Activated gamma-delta T cell (primary cell): ENCODE measurements around the gene VTI1A.

Experiments used
- DNase-seq: peaks from one replicate; lab custom pipeline; 2025; lab: John Stamatoyannopoulos, UW

The VTI1A gene

DNA sequence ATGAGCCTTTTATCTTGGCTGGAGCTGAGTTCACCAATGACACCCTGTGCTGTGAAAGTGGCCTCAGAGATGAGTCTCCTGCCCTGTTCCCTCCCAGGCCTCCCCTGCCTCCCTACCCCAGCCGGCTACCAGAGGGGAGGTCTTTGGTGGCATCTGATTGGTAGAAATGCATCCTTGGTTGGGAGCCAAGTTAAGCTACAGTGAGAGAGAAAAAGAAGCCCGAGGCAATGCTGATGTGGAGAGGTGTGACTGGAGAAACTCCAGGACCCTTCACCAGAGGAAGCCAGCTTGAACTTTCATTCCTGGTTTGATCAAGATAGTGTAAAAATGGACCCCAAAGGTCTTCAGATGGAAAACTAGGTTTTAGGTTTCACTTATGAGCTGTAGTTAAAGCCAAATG, 311.9 kb downstream of the VTI1A start:
- no peak for DNase-seq

DNA sequence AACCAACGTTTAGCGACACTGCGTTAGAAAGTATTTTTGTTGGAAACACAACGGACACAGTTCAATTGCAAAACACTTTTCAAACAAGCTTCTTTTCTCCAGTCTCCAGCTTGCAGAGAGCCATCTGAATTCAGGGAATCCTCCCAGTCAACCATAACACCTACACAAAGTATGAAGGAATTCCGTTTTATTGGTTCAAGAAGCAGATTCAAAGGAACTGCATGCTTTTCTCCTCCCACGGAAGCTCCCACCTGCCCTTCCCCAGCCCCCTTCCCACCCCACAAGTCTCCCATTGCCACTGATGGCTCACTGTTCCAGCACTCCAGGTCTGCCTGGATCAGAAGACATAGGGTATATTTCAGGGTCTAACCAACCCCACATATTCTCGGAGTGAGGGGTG, 312.5 kb downstream of the VTI1A start:
- no peak for DNase-seq

DNA sequence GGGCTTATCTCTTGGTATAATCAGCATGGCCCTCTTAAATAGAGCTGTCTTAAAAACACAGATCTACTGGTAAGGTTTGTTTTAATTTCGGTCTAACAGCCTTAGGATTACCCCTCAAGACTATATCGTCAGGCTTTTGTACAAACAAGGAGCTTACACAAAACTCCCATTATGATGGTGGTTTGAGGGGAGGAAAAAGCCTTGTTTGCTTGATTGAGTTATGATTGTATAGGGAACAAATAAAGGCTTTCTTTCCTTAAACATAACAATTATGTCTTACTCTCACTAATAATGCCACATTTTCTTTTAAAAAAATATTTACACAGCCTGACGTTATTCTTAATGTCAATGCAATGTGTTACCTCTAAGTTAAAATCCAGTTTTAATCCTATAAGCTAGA, 314.2 kb downstream of the VTI1A start:
- DNase-seq: no peak

DNA sequence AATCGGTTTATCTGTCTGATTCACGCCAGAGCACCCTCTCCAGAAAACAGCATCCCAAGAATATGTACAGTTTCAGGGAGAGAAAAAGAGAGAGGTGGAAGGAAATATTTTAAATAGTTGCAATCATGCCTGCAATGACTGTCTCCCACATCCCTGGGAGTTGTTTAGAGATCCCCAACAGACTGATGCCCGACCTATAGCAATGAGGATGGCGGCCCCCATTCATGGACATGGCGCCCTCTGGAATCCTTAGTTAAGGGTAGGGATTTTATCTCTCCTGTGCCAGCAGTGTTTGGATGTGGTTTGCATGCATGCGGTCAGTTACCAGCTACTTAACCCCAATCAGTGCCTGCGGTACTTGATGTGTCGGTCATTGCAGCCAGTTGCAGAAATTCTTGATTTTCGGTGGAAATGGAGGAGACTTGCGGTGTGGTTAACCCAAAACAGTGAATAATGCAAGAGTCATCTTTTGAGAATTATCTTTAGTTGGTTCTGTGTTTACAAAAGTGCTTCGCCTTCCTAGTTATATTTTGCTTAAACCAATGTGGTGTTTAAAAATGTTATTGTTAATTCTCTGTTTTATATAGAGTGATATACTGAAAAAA, 317.0 kb downstream of the VTI1A start:
- no peak for DNase-seq

DNA sequence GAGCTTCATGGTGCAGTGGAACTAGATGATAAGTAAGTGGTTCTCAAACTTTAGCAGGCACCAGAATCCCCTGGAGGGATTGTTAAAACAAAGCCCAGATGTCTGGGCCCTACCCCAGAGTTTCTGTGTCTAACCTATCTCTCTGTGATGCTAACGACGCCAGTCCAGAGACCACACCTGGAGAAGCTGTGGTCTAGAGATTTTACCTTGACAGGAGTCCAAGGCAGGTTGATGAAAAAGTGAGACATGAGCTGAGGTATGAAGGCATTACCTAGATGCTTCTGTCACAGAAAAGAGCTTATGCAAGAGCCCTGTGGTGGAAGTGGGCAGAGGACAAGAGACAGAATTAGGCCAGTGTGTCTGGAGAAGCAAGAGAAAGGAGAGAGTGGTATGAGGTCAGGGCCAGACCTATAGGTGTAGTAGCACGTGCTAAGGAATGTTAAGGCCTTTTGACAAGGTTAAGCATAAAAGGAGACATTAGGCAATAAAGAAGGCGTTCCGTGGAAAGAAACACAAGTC, 318.8 kb downstream of the VTI1A start:
- no peak for DNase-seq

DNA sequence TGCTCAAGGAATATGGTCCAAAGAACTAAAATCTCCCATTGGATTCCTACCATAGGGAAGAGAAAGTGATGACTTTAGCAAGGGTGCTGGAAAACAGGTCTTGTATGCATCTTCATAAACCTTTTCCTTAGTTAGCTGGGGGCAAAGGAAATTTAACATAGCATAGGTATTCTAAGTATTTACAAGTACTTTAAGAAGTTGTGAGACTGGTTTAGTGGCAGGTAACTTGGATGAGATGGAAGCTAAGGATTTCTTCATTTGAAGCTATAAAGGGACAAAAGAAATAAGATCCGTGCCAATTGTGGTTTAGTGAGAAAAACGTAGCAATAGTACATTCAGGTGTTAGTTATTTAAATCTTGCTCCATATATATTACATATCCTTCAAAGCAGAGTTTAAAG, 319.6 kb downstream of the VTI1A start:
- DNase-seq: no peak

DNA sequence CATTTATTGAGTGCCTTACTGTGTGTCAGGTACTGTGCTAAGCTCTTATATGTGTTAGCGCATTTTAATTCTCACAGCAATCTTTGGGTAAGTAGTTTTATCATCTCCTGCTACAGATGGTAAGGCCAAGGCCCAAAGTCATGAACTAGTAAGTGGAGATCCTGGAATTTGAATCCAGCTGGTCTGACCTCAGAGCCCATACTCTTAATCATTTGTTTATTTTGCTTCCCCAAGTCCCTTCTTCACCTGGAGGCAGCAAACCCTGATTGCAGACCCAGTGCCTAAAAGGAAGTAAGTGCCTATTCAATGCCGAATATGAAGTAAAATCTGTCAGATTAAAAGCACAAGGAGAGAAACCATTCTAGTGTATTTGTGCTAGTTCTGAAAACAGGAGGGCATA, 320.1 kb downstream of the VTI1A start:
- no peak for DNase-seq

DNA sequence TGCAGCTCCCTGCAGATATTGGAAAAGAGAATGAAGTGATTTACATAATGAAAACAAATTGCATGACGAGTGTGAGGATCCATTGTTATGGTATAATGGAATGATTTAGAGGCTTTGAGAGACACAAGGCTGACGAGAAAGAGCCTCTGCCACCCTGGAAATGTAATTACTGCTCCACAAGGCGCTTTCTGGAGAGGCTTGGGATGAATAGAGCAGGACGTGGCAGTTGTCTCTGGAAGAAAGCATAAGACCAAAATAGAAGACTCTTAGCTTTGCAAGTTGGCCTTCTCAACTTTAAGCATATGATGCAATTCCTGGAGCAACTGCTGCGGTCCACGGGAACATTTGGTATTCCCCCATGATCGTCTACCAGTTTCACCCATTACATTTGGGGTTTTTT, 321.1 kb downstream of the VTI1A start:
- no peak for DNase-seq

DNA sequence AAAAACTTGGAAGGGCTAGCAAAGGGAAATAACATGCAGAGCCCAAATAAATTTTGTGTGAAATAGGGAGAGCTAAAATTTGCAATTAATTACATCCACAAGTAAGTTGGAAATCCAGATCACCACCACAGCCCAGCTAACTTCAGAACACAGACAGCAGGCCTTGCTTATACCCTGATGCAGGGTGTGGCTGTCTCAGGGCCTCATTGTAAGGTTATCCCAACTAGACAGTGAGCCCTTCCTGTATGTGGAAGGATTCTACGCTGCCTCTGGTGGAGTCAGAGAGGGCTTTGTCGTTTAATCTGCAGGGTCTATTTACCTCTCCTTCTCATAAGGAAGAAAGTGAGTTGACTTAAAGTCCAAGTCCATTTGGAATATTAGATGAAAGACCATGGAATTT, 322.1 kb downstream of the VTI1A start:
- DNase-seq: no peak

DNA sequence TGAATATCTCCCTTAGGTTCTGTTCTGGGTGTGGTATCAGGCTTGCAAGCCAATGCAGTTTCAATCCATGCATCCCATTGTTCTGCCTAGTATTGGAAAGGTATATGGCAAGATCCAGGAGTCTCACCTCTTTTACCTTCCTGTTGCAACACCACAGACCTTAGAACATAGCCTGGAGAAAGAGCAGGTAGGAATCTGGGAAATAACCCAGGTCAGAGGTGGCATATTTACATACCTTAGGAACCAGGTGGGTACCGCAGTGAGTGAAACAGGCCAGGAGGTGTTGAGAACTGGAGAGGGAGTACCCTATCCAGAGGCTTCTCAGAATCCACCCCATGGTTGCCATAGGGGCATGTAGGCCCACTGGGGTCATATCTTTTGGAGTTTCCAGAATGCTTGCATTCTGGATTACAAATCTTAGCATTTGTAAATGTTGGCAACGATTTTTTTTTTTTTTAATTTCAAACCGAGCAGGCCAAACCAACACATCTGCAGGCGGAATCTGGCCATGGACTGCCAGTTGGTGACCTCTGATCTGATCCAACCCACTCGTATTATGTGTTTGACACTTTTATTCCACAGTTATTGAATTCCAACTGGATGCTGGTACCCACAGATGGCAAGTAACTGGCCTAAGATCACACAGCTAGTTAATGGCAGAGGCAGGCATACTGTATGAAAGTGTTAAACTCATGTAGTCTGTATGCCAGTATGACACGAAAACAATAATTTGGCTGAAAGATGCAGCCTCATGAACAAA, 322.8 kb downstream of the VTI1A start:
- DNase-seq: no peak

DNA sequence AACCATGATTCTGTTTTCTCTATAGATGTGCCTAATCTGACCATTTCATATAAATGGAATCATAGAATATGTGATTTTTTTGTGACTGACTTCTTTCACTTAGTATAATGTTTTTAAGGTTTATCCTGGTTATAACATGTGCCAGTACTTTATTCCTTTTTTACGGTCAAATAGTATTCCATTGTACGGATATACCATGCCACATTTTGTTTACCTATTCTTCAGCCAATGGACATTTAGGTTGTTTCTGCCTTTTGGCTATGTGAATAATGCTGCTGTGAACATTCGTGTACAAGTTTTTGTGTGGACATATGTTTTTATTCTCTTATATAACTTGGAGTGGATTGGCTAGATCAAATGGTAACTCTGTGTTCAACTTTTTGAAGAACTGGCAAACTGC, 324.7 kb downstream of the VTI1A start:
- DNase-seq: no peak

DNA sequence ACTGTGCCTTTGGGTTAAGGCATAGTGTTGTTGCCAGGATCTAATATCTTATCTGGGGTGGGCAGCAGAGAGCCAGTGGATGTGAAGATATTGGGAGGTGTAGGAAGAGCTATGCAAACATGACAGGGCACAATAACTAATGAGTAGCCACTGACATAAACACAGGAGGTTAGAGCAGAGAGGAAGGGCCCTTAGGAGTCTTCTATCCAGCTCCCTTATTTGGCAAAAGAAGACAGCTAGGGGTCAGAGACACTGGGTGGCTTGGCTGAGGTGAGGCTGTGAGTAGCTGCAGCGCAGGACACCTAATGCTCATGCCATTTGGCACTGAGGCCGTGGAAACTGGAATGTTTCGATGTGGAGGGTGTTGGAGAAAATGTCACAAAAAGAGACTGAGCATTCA, 326.8 kb downstream of the VTI1A start:
- DNase-seq: no peak

DNA sequence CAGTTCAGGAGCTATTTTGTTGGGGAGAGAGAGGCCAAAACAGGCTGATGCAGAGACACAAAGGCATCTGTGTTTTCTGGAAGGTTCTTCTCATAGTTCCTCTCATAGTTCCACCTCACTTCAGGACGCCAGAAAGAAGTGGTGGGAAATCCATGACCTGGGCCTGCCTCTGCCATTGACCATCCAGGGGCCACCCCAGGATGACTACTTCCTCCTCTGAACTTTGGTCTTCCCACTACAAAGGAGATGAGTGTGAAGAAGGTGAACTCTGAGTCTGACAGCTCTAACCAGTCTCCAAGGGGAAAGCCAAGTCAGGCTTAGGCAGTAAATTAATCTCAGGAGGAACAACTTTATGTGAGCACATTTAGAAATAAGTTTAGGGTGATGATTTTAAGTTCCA, 327.2 kb downstream of the VTI1A start:
- DNase-seq: no peak

DNA sequence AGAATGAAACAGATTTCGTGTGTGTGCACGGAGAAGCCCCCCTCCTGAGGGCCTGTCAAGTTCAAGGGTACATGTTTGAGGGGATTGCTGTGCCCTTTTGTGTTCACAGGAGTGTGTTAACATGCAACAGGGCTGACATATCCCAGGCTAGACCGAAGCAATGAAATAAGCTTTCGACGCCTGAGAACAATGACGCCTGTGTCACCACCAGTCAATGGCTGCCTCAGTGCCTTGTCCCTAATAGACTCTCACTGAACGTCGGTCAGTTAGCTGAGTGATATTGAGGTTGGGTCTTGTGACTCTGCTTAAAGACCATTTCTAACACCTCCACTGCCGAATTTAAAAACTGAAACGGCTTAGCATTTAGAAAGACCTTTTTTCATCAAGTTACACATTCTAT, 327.8 kb downstream of the VTI1A start:
- DNase-seq: no peak

DNA sequence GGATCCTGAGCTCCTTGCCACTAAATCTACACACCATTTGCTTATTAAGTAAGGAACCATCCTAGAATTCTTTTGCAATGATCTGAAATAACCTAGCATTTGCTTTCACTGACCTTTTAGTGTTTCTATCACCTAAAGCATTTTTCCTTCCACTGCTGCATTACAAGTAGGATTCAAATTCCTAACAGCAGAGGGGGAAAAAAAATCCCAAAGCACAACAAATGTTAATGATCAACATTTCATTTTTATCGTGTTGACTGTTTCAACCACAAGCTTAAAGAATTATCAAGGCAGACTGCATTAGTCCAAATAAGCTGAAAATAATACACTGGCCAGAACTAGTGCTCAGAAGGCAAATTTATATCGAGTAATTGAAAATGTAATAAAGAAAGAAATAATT, 328.4 kb downstream of the VTI1A start:
- DNase-seq: no peak

DNA sequence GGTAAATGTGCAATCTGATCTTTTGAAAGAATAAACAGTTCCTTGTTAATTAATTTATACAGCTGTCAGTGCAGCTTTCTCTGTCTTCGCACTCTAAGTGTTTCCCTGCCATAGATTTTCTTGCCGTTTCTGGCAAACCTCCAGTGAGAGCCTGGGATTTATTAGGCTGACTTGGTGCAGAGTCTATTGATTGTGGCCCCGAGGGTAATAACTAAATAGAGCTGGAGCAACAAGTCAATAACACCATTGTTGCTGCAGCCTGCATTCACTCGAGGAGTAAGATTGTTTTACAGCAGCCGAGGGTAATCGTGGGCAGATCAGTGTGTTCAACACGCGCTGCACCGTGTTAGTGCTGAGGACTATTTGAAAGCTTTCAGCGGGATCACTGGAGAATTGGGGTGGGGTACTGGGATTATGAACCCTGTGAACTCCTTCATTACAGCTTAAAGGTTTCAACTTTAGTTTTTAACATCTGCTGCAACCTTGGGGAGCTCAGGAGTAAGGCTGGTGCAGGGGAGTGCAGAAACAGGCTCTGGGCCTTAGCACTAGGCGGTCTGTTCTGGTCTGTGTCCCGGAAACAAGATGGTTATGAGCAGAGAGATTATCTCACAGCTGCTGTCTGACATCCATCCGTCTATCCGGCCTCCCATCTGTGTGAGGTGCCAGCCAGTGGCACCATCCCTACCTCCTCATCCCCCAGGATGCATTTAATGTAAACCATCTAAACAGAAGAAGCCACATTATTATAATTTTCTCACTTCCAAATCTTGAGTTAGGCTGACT, 329.1 kb downstream of the VTI1A start:
- DNase-seq: no peak

DNA sequence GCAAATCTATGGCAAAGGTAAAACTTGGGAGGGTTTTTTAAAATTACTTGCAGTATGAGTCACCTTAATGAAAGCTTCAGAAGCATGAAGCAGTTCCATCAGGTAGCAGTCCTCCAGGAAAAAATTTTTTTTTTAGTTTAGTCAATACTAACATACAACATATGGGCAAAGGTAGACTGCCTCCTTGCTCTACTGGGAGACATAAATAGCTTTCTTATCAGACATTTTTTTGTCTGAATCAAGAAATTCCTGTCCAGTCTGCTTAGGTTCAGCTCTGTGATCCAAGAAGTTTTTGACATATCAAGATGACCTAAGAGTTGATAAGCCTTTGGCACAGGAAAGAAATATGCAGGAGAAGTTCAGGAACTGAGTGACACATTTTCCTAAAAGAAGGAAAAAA, 331.6 kb downstream of the VTI1A start:
- no peak for DNase-seq

DNA sequence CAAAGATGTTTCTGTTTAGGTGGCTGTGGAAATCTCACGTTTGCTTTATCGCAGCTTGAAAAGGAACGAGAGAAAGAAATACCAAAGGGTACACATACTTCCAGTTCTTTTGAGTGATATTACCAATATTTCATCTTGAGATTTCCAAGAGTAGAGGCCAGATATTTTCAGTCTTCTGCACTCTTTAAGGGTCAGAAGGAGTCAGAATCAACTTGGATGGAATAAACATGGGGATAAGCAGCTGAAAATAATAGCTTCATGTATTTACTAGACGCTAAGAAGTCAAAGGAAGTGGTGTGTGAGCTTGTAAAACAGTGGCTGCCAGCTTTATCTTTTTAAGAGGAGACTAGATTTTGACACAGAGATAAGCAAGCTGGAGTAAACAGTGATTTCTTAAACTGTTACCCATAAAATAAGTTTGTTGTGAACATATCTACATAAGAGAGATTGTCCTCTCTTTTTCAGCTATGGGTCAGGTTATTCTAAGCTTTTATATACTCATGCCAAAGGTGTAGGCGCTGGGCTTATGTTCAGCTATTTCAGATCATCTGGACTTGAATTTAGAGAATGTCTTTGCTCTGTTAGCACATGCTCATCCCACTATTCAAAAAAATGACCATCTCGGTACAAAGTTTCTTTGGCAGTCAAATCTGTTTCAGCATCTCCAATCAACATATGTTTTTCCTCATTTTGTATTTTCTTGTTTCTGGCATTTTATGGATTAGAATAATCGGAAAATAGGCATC, 332.2 kb downstream of the VTI1A start:
- no peak for DNase-seq

DNA sequence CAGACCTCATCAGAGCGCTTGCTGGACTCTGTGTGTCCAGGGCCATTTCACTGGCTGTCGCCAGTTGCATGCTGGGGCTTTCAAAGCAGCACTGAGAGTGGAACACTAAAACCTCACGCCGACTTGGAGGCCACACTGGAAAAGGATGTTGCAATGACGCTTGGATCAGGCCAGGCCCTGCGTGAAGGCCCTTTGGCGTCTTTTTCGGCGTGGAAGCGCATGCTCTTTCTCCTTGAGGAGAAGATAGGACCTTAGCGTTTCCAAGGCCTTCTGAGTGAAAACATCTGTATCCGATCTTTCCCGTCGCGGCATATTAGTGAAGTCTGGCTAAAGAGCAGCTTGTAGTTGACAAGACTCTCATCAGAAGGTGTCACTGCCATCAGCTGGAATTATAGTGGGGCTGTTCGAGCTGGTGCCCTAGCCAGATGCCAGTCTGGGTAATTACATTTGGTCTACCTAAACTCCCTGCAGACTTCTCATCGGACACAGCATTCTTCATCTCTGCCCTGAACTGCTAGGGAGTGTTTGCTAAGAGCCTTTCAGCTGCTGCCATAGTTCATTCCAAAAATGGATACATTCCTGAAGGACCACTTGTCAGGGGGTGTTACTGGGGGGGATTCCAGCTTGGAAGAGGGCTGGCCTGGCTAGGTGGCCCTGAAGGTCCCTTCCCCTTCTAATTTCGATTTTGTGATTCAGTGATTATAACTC, 335.3 kb downstream of the VTI1A start:
- no peak for DNase-seq

DNA sequence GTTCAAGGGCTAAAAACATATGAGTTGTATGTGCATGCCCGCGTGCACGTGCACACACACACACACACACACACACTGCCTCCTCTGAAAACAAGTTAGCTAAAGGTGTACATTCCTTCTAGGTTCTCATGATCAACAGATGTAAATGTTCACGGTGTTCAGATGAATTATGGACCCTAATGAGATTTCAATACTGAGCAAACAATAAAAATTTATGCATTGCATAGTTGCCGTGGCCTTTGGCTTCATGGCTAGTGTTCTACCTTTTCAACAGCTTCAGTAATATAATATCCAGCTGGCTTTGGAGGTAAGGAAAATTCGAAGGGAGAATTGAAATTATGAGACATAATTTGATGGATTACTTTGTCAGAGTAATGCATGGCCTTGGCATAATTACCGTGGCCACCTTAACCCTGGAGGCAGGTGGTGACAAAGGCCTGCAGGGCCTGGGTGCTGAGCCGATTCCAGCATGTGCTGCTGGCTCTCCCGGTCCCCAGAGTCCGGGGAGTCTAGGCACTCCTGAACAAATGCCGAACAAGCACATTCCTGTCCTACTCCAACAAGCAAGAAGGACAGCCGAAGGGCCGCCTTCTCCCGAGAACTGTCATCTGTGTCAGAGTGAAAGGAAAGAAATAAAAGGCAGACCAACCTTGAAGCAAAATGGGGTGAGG, 336.5 kb downstream of the VTI1A start:
- no peak for DNase-seq

DNA sequence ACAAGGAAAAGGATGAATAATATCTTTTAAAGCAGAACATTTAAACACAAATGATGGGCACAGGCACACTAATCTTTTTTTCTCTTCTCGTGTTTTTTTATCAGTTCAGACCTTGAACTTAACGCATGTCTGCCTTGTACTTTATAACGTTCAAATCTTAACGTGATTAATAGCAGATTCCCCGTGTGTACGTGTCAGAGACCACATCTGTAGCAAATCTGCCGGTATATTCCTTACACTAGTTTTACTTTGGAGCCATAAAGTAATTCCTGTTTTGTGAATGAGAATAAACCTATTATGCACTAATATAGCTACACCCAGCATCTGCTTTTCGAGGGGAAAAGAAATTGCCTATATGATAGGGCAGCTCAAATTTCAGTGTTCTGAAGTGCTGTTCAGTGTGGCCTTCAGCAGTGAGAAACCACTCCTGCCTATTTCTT, 337.0 kb downstream of the VTI1A start:
- DNase-seq: no peak
